ENCODE measurements around the gene TMEM233. TPM values are rescaled to one million over a fixed set of nuclear protein-coding genes. Genes with fewer than 3 reads are reported as not detected.
A peak's percentile ranks its signal among the peaks of the same experiment; 100 is the strongest.

TMEM233 gene
- total and polyA plus RNA-seq, 9 of the 15 experiments (the other 6 are each of a cell fraction or from before 2014, with no cell fraction given) = 0.04 to 0.17 (median 0.07) TPM; not detected in 2

GRCh38 chr12:119681728-119682638 lies 88.4 kb downstream of the TMEM233 start:
- in situ Hi-C loops (cut with MboI) (no loop called here), intact Hi-C loops (cut with micrococcal nuclease) (no loop called here)
- WGBS (ENCODE audit: insufficient coverage, low coverage, missing lambda C conversion rate) = 75% methylated on average over 6 of the region's 9 CpGs
- Histone ChIP-seq H3K4me2 (ENCODE audit: insufficient read depth, low read length) (no peak overlapping the region), H3K4me3 (no peak overlapping the region), H3K4me1 (replicated peaks in 1 of 2; ENCODE audit: control insufficient read depth in 2 of 2, insufficient read depth in 2 of 2, low read length in 2 of 2) (no peaks in the 10 kb centered on the region; a peak in 3 of 5 replicates), H3K36me3 (ENCODE audit: control insufficient read depth, insufficient read depth, low read length) (peaks cover 60% of the 10 kb centered on the region), H3K9me1 (ENCODE audit: control insufficient read depth, insufficient read depth, low read length) (no peaks in the 10 kb centered on the region), H3K27ac (ENCODE audit: extremely low read depth, low read depth, low read length) (peak overlapping the region; percentile 4; the same call in 1 of the 3 replicates), H3K27me3 (ENCODE audit: control insufficient read depth in 2 of 2, insufficient read depth in 2 of 2, low read length in 2 of 2) (no peaks in the 10 kb centered on the region), H3K9me3 (replicated peaks; ENCODE audit: control insufficient read depth, insufficient read depth, low read depth, low read length) (no peaks in the 10 kb centered on the region), H2AFZ (ENCODE audit: low read depth, low read length) (no peak overlapping the region), H3K9ac (ENCODE audit: insufficient read depth in 1 of 2, low read depth in 2 of 2, low read length in 2 of 2) (0 out of 4 replicates have a peak overlapping the region, but pooled peaks of 1 of the 2 experiments have one; percentile 31), H4K20me1 (replicated peaks; ENCODE audit: control insufficient read depth, insufficient read depth, low read length) (no peaks in the 10 kb centered on the region), H3K79me2 (ENCODE audit: control insufficient read depth, insufficient read depth, low read length) (no peaks in the 10 kb centered on the region)
- CTCF ChIA-PET (ENCODE audit: low intra/inter-chr PET ratio) = no interaction called here
- ATAC-seq (peak; percentile 37), FAIRE-seq (no peak), DNase-seq (ENCODE audit: extremely low read depth in 1 of 4, low spot score in 3 of 4) (peak in 1 of 4 experiments; percentile 12)
- no peak for TF ChIP-seq HCFC1 (IDR thresholded peaks at IDR 0.05; ENCODE audit: low read depth, low read length)
- no peak for TF ChIP-seq EP300 (IDR thresholded peaks at IDR 0.05; ENCODE audit: low read length)
- TF ChIP-seq POLR2A (conservative IDR thresholded peaks at IDR 0.05) = peak; percentile 50
- no peak for TF ChIP-seq UBTF (IDR thresholded peaks at IDR 0.05; ENCODE audit: borderline replicate concordance in 1 of 2, low read depth in 2 of 2, low read length in 2 of 2)
- TF ChIP-seq RBFOX2 (IDR thresholded peaks at IDR 0.05; ENCODE audit: low read depth, low read length) = peak; percentile 31
- no peak for TF ChIP-seq NFRKB (IDR thresholded peaks at IDR 0.05; ENCODE audit: low read depth)
- no peak for TF ChIP-seq ARID3B (CRISPR knock-in tag; IDR thresholded peaks at IDR 0.05; ENCODE audit: borderline replicate concordance)
- TF ChIP-seq TGIF2 (CRISPR knock-in tag; IDR thresholded peaks at IDR 0.05) = no peak
- peak; percentile 45; the same call in 1 of the 2 replicates for TF ChIP-seq POLR2G (IDR thresholded peaks at IDR 0.05; ENCODE audit: low read depth, low read length)
- TF ChIP-seq ZNF253 (CRISPR knock-in tag; conservative IDR thresholded peaks at IDR 0.05) = no peak
- 0 out of 2 replicates have a peak, but pooled peaks have one; percentile 22 for TF ChIP-seq ELF1 (tag; IDR thresholded peaks at IDR 0.05)
- BruUV-seq (replicated peaks) = no TSS peak
- POLR2A ChIA-PET = interaction anchor here (0.6 to 5.4 kb wide), 15 partner anchors 9 to 307 kb away, joined by 3 to 44 read pairs (median 4); partner anchors contain the start of genes BICDL1 and PRKAB1

Measured in K562 (cell line).